H9 (cell line): ENCODE data around the gene ZNF791. TPM values are rescaled to one million over a fixed set of nuclear protein-coding genes. Genes with fewer than 3 reads are reported as not detected.

Source experiments
- DNase-seq: peaks from one replicate; pipeline ENCODE4 v3.0.0-alpha.2; 2017
- H2AFZ ChIP-seq: one replicate; pipeline ENCODE4 v1.6.1; 2013; ENCODE audit warnings: mild to moderate bottlenecking, low read length, control low read depth, moderate library complexity
- H2AK5ac ChIP-seq: 2 replicates; pipeline ENCODE4 v1.6.1; 2013; ENCODE audit warnings: low read length, control low read depth, mixed read lengths; ENCODE audit not compliant: insufficient read length
- H2BK120ac ChIP-seq: one replicate; pipeline ENCODE4 v1.6.1; 2013; ENCODE audit warnings: low read depth, mild to moderate bottlenecking, low read length, control low read depth, inconsistent platforms; ENCODE audit not compliant: poor library complexity, severe bottlenecking
- H2BK12ac ChIP-seq: 2 replicates; pipeline ENCODE4 v1.6.1; 2013; ENCODE audit warnings: low read length, control low read depth, mixed read lengths, low read depth; ENCODE audit not compliant: insufficient read length
- H2BK15ac ChIP-seq: 2 replicates; pipeline ENCODE4 v1.6.1; 2013; ENCODE audit warnings: low read depth, low read length, control low read depth
- H2BK20ac ChIP-seq: one replicate; pipeline ENCODE4 v1.6.1; 2013; ENCODE audit warnings: low read depth, mild to moderate bottlenecking, low read length, control low read depth, inconsistent platforms; ENCODE audit not compliant: poor library complexity, severe bottlenecking
- H2BK5ac ChIP-seq: 2 replicates; pipeline ENCODE4 v1.6.1; 2013; ENCODE audit warnings: low read length, control low read depth, mixed read lengths; ENCODE audit not compliant: insufficient read length
- H3K14ac ChIP-seq: 2 replicates; pipeline ENCODE4 v1.6.1; 2013; ENCODE audit warnings: low read length, control low read depth; ENCODE audit not compliant: insufficient read depth
- H3K18ac ChIP-seq: 2 replicates; pipeline ENCODE4 v1.6.1; 2013; ENCODE audit warnings: low read depth, mild to moderate bottlenecking, mixed read lengths, low read length, control low read depth; ENCODE audit not compliant: insufficient read length
- H3K23ac ChIP-seq: 2 replicates; pipeline ENCODE4 v1.6.1; 2013; ENCODE audit warnings: low read length, control low read depth, mixed read lengths, low read depth; ENCODE audit not compliant: insufficient read length
- H3K23me2 ChIP-seq: 2 replicates; pipeline ENCODE4 v1.6.1; 2013; ENCODE audit warnings: low read depth, mild to moderate bottlenecking, mixed read lengths, low read length, control low read depth; ENCODE audit not compliant: insufficient read length, poor library complexity, severe bottlenecking
- H3K27ac ChIP-seq: 2 replicates; pipeline ENCODE4 v1.5.1; 2013; ENCODE audit warnings: low read length, control low read depth, mixed read lengths, low read depth; ENCODE audit not compliant: insufficient read length
- H3K27me3 ChIP-seq: 2 replicates; pipeline ENCODE4 v1.6.1; 2013; ENCODE audit warnings: low read length, control low read depth, inconsistent platforms; ENCODE audit not compliant: insufficient read depth
- H3K4ac ChIP-seq: 2 replicates; pipeline ENCODE4 v1.6.1; 2013; ENCODE audit warnings: low read depth, mild to moderate bottlenecking, control low read depth, inconsistent platforms, low read length, moderate library complexity
- H3K4me1 ChIP-seq: 2 replicates; pipeline ENCODE4 v1.6.1; 2013; ENCODE audit warnings: low read length, control low read depth, inconsistent platforms; ENCODE audit not compliant: insufficient read depth
- H3K4me2 ChIP-seq: 2 replicates; pipeline ENCODE4 v1.6.1; 2013; ENCODE audit warnings: low read length, control low read depth, mixed read lengths; ENCODE audit not compliant: insufficient read length, insufficient read depth
- H3K56ac ChIP-seq: 2 replicates; pipeline ENCODE4 v1.6.1; 2013; ENCODE audit warnings: low read depth, mild to moderate bottlenecking, mixed read lengths, low read length, control low read depth; ENCODE audit not compliant: insufficient read length
- H3K79me1 ChIP-seq: 2 replicates; pipeline ENCODE4 v1.6.1; 2013; ENCODE audit warnings: low read depth, mild to moderate bottlenecking, moderate library complexity, low read length, control low read depth, inconsistent platforms; ENCODE audit not compliant: insufficient read depth, poor library complexity, severe bottlenecking
- H3K79me2 ChIP-seq: 2 replicates; pipeline ENCODE4 v1.6.1; 2013; ENCODE audit warnings: low read length, control low read depth, inconsistent platforms; ENCODE audit not compliant: insufficient read depth
- H3K9ac ChIP-seq: 2 replicates; pipeline ENCODE4 v1.6.1; 2013; ENCODE audit warnings: low read length, control low read depth, mixed read lengths; ENCODE audit not compliant: insufficient read length; ENCODE audit errors: extremely low read depth
- H3K9me3 ChIP-seq: one replicate; pipeline ENCODE4 v1.6.1; 2013; ENCODE audit warnings: low read depth, low read length, inconsistent platforms; ENCODE audit not compliant: control insufficient read depth
- H3T11ph ChIP-seq: one replicate; pipeline ENCODE4 v1.6.1; 2013; ENCODE audit warnings: mild to moderate bottlenecking, low read length, control low read depth, inconsistent platforms
- H4K20me1 ChIP-seq: one replicate; pipeline ENCODE4 v1.6.1; 2013; ENCODE audit not compliant: control insufficient read depth, insufficient read length, insufficient read depth
- H4K5ac ChIP-seq: 2 replicates; pipeline ENCODE4 v1.6.1; 2013; ENCODE audit warnings: low read depth, mild to moderate bottlenecking, mixed read lengths, low read length, control low read depth; ENCODE audit not compliant: insufficient read length
- H4K8ac ChIP-seq: replicated peaks from 2 replicates; pipeline ENCODE4 v1.6.1; 2013; ENCODE audit warnings: low read length, control low read depth, mixed read lengths, low read depth; ENCODE audit not compliant: insufficient read length
- H4K91ac ChIP-seq: 2 replicates; pipeline ENCODE4 v1.6.1; 2013; ENCODE audit warnings: low read depth, mild to moderate bottlenecking, moderate library complexity, mixed read lengths, low read length, control low read depth; ENCODE audit not compliant: insufficient read length
- H3K27ac Mint-ChIP-seq, 3 experiments: 2 replicates in 2 of 3; 3 replicates in 1 of 3; pipeline ENCODE4 v1.8.0; 2020 to 2021; ENCODE audit warnings: mixed read lengths in 3 of 3, mild to moderate bottlenecking in 1 of 3, moderate library complexity in 1 of 3
- H3K27me3 Mint-ChIP-seq: 2 replicates; pipeline ENCODE4 v1.8.0; 2021; ENCODE audit warnings: low read depth, mild to moderate bottlenecking, moderate library complexity, mixed read lengths
- H3K36me3 Mint-ChIP-seq, 3 experiments: 2 replicates in 2 of 3; 3 replicates in 1 of 3; pipeline ENCODE4 v1.8.0; 2020 to 2021; ENCODE audit warnings: low read depth in 3 of 3, mixed read lengths in 3 of 3; ENCODE audit not compliant: insufficient read depth in 1 of 3
- H3K4me1 Mint-ChIP-seq, 2 experiments: 2 replicates each; pipeline ENCODE4 v1.8.0; 2020; ENCODE audit warnings: mixed read lengths in 2 of 2
- H3K4me3 Mint-ChIP-seq, 2 experiments: 2 replicates in 1 of 2; 3 replicates in 1 of 2; pipeline ENCODE4 v1.8.0; 2020 to 2021; ENCODE audit warnings: mild to moderate bottlenecking in 2 of 2, mixed read lengths in 2 of 2, moderate library complexity in 1 of 2
- H3K9me3 Mint-ChIP-seq, 2 experiments: 2 replicates in 1 of 2; 3 replicates in 1 of 2; pipeline ENCODE4 v1.8.0; 2020; ENCODE audit warnings: mild to moderate bottlenecking in 2 of 2, mixed read lengths in 2 of 2, moderate library complexity in 1 of 2
- CTCF ChIP-seq: fragments of 200-600 bp; sonication (generic); conservative IDR thresholded peaks from 3 replicates; pipeline ENCODE4 v1.8.0; 2021; ENCODE audit warnings: antibody characterized with exemption, mild to moderate bottlenecking
- WGBS: extraction: QIAGEN DNeasy Blood & Tissue Kit; methylation state at CpG from one replicate; pipeline ENCODE4 v1.1.7; 2013; ENCODE audit warnings: missing lambda C conversion rate, low lambda C conversion rate, mixed read lengths; ENCODE audit not compliant: insufficient read length; ENCODE audit errors: extremely low coverage; 5-methylcytosine and 5-hydroxymethylcytosine counted together
- total RNA-seq: library from RNA; stranded (reverse); gene quantifications from 2 replicates; pipeline ENCODE4 v1.2.1, GENCODE V29; 2021

ZNF791 gene
- total RNA-seq, 1 experiment from 2014 or later = 20.2 TPM

- H3K18ac ChIP-seq = no peak overlapping the region
- H3K4ac ChIP-seq = no peak overlapping the region
- no peak overlapping the region for H3K9ac ChIP-seq
- Mint-ChIP-seq H3K27ac (no peak overlapping the region), H3K9me3 (peaks cover 3 to 4% of the 10 kb centered on the region in 2 experiments), H3K4me3 (no peak overlapping the region), H3K27me3 (peaks cover 11% of the 10 kb centered on the region), H3K36me3 (peaks cover 0 to 2% (median 2%) of the 10 kb centered on the region in 3 experiments; a peak in 4 of 7 replicates), H3K4me1 (peaks cover 2 to 3% of the 10 kb centered on the region in 2 experiments; a peak in 1 of 4 replicates)
- H2AK5ac ChIP-seq = no peak overlapping the region
- H3K79me2 ChIP-seq = no peaks in the 10 kb centered on the region
- H4K91ac ChIP-seq = no peak overlapping the region
- no peak overlapping the region for H4K8ac ChIP-seq
- H2BK20ac ChIP-seq = no peak overlapping the region
- H2BK15ac ChIP-seq = no peak overlapping the region
- H3K79me1 ChIP-seq = no peaks in the 10 kb centered on the region
- H3K23ac ChIP-seq = no peak overlapping the region
- H4K5ac ChIP-seq = no peak overlapping the region
- H4K20me1 ChIP-seq = no peaks in the 10 kb centered on the region
- no peak overlapping the region for H2AFZ ChIP-seq
- H2BK12ac ChIP-seq = no peak overlapping the region
- H3K4me1 ChIP-seq = no peaks in the 10 kb centered on the region
- no peak for DNase-seq
- TF ChIP-seq CTCF = no peak
- no peaks in the 10 kb centered on the region for H3K27me3 ChIP-seq
- H3K56ac ChIP-seq = no peak overlapping the region
- no peak overlapping the region for H3K27ac ChIP-seq
- WGBS = no CpG with 5 or more reads among the region's 13 CpGs
- H3K23me2 ChIP-seq = peaks cover 4% of the 10 kb centered on the region
- H3K9me3 ChIP-seq = no peaks in the 10 kb centered on the region
- H2BK120ac ChIP-seq = no peak overlapping the region
- H3K4me2 ChIP-seq = no peak overlapping the region
- H3K14ac ChIP-seq = no peak overlapping the region
- H2BK5ac ChIP-seq = no peak overlapping the region
- H3T11ph ChIP-seq = no peak overlapping the region
Measured at GRCh38 chr19:12636631-12637030, 25.9 kb downstream of the ZNF791 start.
